Measurements from ENCODE around the gene PIP5K1B. TPM values are rescaled to one million over a fixed set of nuclear protein-coding genes. Genes with fewer than 3 reads are reported as not detected.

Gene PIP5K1B
- total RNA-seq, 1 donor from 2014 or later = 1.3 TPM

DNA sequence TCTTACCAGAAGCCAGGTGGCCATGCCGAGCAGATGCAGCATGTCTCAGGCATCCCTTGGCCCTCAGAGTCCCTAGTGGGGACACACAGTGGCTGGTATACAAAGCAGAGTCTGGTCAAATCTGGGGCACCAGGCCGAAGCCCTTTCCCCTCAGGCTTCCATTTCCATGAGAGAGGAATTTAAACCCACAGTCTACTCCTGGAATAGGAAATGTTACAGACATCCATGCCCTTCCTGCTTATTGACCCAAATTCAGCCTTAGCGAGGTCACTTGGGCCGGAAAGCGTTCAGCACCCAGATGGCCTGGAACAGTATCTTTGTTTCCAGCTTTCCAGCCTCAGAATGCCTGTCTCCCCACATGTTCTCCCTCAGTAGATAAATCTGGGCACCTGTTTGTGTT, 131.7 kb downstream of the PIP5K1B start:
- Mint-ChIP-seq H3K4me3 (ENCODE audit: unreplicated experiment) (no peak overlapping the region), H3K36me3 (ENCODE audit: low read depth, unreplicated experiment) (no peaks in the 10 kb centered on the region), H3K9me3 (ENCODE audit: unreplicated experiment) (no peaks in the 10 kb centered on the region), H3K4me1 (ENCODE audit: low read depth, unreplicated experiment) (no peaks in the 10 kb centered on the region), H3K27ac (ENCODE audit: unreplicated experiment) (no peak overlapping the region), H3K27me3 (ENCODE audit: low read depth, unreplicated experiment) (peaks cover 7% of the 10 kb centered on the region)
- Histone ChIP-seq H3K4me3 (ENCODE audit: insufficient read depth, low read depth, low read length) (no peak overlapping the region), H3K27me3 (ENCODE audit: insufficient read depth, low read length) (no peaks in the 10 kb centered on the region), H3K27ac (ENCODE audit: low read depth, low read length) (no peak overlapping the region), H3K36me3 (ENCODE audit: insufficient read depth, low read length) (no peaks in the 10 kb centered on the region), H3K9ac (ENCODE audit: low read length) (no peak overlapping the region), H3K9me3 (ENCODE audit: insufficient read depth, low read depth, low read length) (no peaks in the 10 kb centered on the region), H3K4me2 (ENCODE audit: low read length) (no peak overlapping the region), H2AFZ (ENCODE audit: low read depth, low read length) (no peak overlapping the region), H4K20me1 (ENCODE audit: insufficient read depth, low read length) (no peaks in the 10 kb centered on the region), H3K4me1 (ENCODE audit: insufficient read depth, low read length) (no peaks in the 10 kb centered on the region), H3K79me2 (ENCODE audit: insufficient read depth, low read length) (no peaks in the 10 kb centered on the region)
- TF ChIP-seq EZH2 (IDR thresholded peaks at IDR 0.05; ENCODE audit: insufficient read depth, low read length) = no peak
- TF ChIP-seq, protein P1, sequence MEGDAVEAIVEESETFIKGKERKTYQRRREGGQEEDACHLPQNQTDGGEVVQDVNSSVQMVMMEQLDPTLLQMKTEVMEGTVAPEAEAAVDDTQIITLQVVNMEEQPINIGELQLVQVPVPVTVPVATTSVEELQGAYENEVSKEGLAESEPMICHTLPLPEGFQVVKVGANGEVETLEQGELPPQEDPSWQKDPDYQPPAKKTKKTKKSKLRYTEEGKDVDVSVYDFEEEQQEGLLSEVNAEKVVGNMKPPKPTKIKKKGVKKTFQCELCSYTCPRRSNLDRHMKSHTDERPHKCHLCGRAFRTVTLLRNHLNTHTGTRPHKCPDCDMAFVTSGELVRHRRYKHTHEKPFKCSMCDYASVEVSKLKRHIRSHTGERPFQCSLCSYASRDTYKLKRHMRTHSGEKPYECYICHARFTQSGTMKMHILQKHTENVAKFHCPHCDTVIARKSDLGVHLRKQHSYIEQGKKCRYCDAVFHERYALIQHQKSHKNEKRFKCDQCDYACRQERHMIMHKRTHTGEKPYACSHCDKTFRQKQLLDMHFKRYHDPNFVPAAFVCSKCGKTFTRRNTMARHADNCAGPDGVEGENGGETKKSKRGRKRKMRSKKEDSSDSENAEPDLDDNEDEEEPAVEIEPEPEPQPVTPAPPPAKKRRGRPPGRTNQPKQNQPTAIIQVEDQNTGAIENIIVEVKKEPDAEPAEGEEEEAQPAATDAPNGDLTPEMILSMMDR (IDR thresholded peaks at IDR 0.05; ENCODE audit: insufficient read depth, low read depth, low read length) = no peak
- FAIRE-seq = no peak
- DNase-seq (ENCODE audit: low read depth) = no peak

DNA sequence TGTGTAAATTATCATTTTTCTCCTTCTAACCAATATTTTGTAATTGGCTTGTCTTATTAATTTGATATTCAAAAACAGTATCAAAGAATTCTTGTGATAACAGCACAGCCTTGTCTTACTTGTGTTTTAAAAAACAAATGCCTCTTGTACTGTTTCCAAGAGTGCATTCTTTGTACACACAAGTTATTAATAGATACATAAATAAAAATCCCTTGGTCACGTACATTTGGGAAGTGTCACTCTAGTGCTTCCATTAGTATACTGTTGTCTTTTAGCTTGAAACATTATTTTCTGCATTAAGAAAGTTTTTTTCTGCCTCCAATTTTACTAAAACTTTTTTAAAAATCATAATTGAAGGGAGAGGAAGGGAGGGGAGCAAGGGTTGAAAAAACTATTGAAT, 133.2 kb downstream of the PIP5K1B start:
- Mint-ChIP-seq H3K9me3 (ENCODE audit: unreplicated experiment) (no peaks in the 10 kb centered on the region), H3K27me3 (ENCODE audit: low read depth, unreplicated experiment) (peaks cover 2% of the 10 kb centered on the region), H3K27ac (ENCODE audit: unreplicated experiment) (no peak overlapping the region), H3K36me3 (ENCODE audit: low read depth, unreplicated experiment) (no peaks in the 10 kb centered on the region), H3K4me3 (ENCODE audit: unreplicated experiment) (no peak overlapping the region), H3K4me1 (ENCODE audit: low read depth, unreplicated experiment) (no peaks in the 10 kb centered on the region)
- H3K4me2 ChIP-seq (ENCODE audit: low read length) = no peak overlapping the region
- H3K27me3 ChIP-seq (ENCODE audit: insufficient read depth, low read length) = no peaks in the 10 kb centered on the region
- no peak overlapping the region for H3K9ac ChIP-seq (ENCODE audit: low read length)
- H3K4me1 ChIP-seq (ENCODE audit: insufficient read depth, low read length) = no peaks in the 10 kb centered on the region
- H3K4me3 ChIP-seq (ENCODE audit: insufficient read depth, low read depth, low read length) = no peak overlapping the region
- FAIRE-seq = no peak
- H3K27ac ChIP-seq (ENCODE audit: low read depth, low read length) = no peak overlapping the region
- no peaks in the 10 kb centered on the region for H3K9me3 ChIP-seq (ENCODE audit: insufficient read depth, low read depth, low read length)
- TF ChIP-seq EZH2 (IDR thresholded peaks at IDR 0.05; ENCODE audit: insufficient read depth, low read length) = no peak
- TF ChIP-seq, protein P1 (IDR thresholded peaks at IDR 0.05; ENCODE audit: insufficient read depth, low read depth, low read length) = no peak
- no peaks in the 10 kb centered on the region for H3K79me2 ChIP-seq (ENCODE audit: insufficient read depth, low read length)
- no peak overlapping the region for H2AFZ ChIP-seq (ENCODE audit: low read depth, low read length)
- H3K36me3 ChIP-seq (ENCODE audit: insufficient read depth, low read length) = no peaks in the 10 kb centered on the region
- DNase-seq (ENCODE audit: low read depth) = no peak
- no peaks in the 10 kb centered on the region for H4K20me1 ChIP-seq (ENCODE audit: insufficient read depth, low read length)

DNA sequence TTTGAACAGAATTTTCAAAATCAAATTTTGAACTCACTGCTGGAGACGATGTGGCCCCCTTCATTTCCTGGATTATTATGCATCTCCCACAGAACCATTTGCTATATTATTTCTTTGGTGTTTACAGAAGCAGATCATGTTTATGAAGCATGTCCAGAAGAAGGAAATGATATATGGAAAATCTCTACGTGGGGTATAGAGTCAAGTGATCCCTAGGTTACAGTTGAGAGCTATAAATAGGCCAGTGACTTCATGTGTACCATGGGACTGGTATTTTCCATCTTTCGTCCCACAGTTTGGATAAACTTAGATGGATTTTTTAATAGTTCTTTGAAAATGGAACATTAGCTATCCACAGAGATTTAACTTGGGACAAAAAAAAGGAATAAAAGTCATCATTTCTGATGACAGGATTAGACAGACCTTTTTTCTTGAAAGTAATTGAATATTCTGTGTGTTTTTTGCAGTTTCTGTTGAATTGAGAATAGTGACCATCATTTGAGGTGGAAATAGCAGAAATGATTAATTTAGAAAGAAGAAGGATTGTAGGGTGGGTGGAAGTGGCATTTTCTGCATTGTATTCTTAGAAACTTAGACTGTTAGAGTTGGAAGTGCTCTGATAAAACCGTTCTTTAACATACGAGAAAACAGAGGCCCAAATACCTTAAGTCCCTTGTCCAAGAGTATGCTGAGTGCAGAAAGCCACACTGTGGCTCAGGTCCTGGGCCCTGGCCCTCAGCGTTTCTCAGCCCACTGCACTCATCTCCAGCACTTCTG, 136.4 kb downstream of the PIP5K1B start:
- no peak overlapping the region for H3K4me2 ChIP-seq (ENCODE audit: low read length)
- H3K27ac ChIP-seq (ENCODE audit: low read depth, low read length) = no peak overlapping the region
- Mint-ChIP-seq H3K4me3 (ENCODE audit: unreplicated experiment) (no peak overlapping the region), H3K27ac (ENCODE audit: unreplicated experiment) (no peak overlapping the region), H3K36me3 (ENCODE audit: low read depth, unreplicated experiment) (no peaks in the 10 kb centered on the region), H3K9me3 (ENCODE audit: unreplicated experiment) (no peaks in the 10 kb centered on the region), H3K4me1 (ENCODE audit: low read depth, unreplicated experiment) (no peaks in the 10 kb centered on the region), H3K27me3 (ENCODE audit: low read depth, unreplicated experiment) (peaks cover 5% of the 10 kb centered on the region)
- H3K27me3 ChIP-seq (ENCODE audit: insufficient read depth, low read length) = no peaks in the 10 kb centered on the region
- no peaks in the 10 kb centered on the region for H3K79me2 ChIP-seq (ENCODE audit: insufficient read depth, low read length)
- H3K4me1 ChIP-seq (ENCODE audit: insufficient read depth, low read length) = no peaks in the 10 kb centered on the region
- DNase-seq (ENCODE audit: low read depth) = no peak
- TF ChIP-seq, protein P1 (IDR thresholded peaks at IDR 0.05; ENCODE audit: insufficient read depth, low read depth, low read length) = no peak
- no peak for TF ChIP-seq EZH2 (IDR thresholded peaks at IDR 0.05; ENCODE audit: insufficient read depth, low read length)
- no peaks in the 10 kb centered on the region for H4K20me1 ChIP-seq (ENCODE audit: insufficient read depth, low read length)
- H3K9me3 ChIP-seq (ENCODE audit: insufficient read depth, low read depth, low read length) = no peaks in the 10 kb centered on the region
- no peaks in the 10 kb centered on the region for H3K36me3 ChIP-seq (ENCODE audit: insufficient read depth, low read length)
- no peak overlapping the region for H3K9ac ChIP-seq (ENCODE audit: low read length)
- H3K4me3 ChIP-seq (ENCODE audit: insufficient read depth, low read depth, low read length) = no peak overlapping the region
- no peak for FAIRE-seq
- no peak overlapping the region for H2AFZ ChIP-seq (ENCODE audit: low read depth, low read length)

Measured in astrocyte (in vitro differentiated cells and primary cell).